A673 (cell line): ENCODE data around the gene TRRAP. TPM values are rescaled to one million over a fixed set of nuclear protein-coding genes. Genes with fewer than 3 reads are reported as not detected.
A peak's percentile ranks its signal among the peaks of the same experiment; 100 is the strongest.
"Not testable (repeated sequence)": the region's sequence is repeated elsewhere in the genome, so short reads cannot be mapped to it uniquely, and the experiment has no call there.

Source experiments
- BruUV-seq: library from RNA; stranded (reverse); fragments of 400-500 nt; replicated peaks from 2 replicates; lab custom pipeline; 2021; lab: Mats Ljungman, UMichigan
- CTCF ChIA-PET: fragments of 300-600 bp; sonication (Branson Sonifier 250); formaldehyde crosslinking; loops from one replicate; lab custom pipeline; 2022; ENCODE audit warnings: antibody characterized with exemption; lab: Charles Lee
- POLR2A ChIA-PET: fragments of 300-600 bp; sonication (Branson Sonifier 250); formaldehyde crosslinking; loops from one replicate; lab custom pipeline; 2022; ENCODE audit warnings: antibody characterized with exemption; ENCODE audit not compliant: low non-redundant PET; lab: Charles Lee
- DNase-seq: peaks from one replicate; pipeline ENCODE4 v3.0.0-alpha.2; 2015; ENCODE audit warnings: low spot score
- H3K27ac ChIP-seq: fragments of 200-600 bp; sonication (generic); 2 replicates; pipeline ENCODE4 v1.5.1; 2016; ENCODE audit warnings: mixed run types, low read depth, mild to moderate bottlenecking, mixed read lengths, antibody characterized with exemption, low read length; ENCODE audit not compliant: poor library complexity, severe bottlenecking
- H3K27me3 ChIP-seq: fragments of 200-600 bp; sonication (generic); replicated peaks from 2 replicates; pipeline ENCODE4 v1.6.1; 2017; ENCODE audit warnings: mixed run types, low read depth, mild to moderate bottlenecking, mixed read lengths, antibody characterized with exemption, low read length; ENCODE audit not compliant: insufficient read depth, poor library complexity
- H3K36me3 ChIP-seq: fragments of 200-600 bp; sonication (generic); 2 replicates; pipeline ENCODE4 v1.6.1; 2016; ENCODE audit warnings: mixed run types, mild to moderate bottlenecking, mixed read lengths, antibody characterized with exemption, low read length; ENCODE audit not compliant: insufficient read depth, poor library complexity, severe bottlenecking
- H3K4me1 ChIP-seq: fragments of 200-600 bp; sonication (generic); 2 replicates; pipeline ENCODE4 v1.6.1; 2017; ENCODE audit warnings: mixed run types, mild to moderate bottlenecking, mixed read lengths, antibody characterized with exemption, low read length; ENCODE audit not compliant: insufficient read depth, poor library complexity, severe bottlenecking
- H3K4me3 ChIP-seq: fragments of 200-600 bp; sonication (generic); 2 replicates; pipeline ENCODE4 v1.5.1; 2016; ENCODE audit warnings: low read depth, mixed run types, mild to moderate bottlenecking, mixed read lengths, low read length; ENCODE audit not compliant: poor library complexity, severe bottlenecking
- H3K9me3 ChIP-seq: fragments of 200-600 bp; sonication (generic); 2 replicates; pipeline ENCODE4 v1.6.1; 2016; ENCODE audit warnings: mixed run types, low read depth, mild to moderate bottlenecking, mixed read lengths, antibody characterized with exemption, low read length; ENCODE audit not compliant: poor library complexity, severe bottlenecking
- CTCF ChIP-seq: fragments of 300-800, 200-600 bp; sonication (generic); conservative IDR thresholded peaks from 2 replicates; pipeline ENCODE4 v1.5.1; 2017; ENCODE audit warnings: low read depth, mild to moderate bottlenecking, antibody characterized with exemption, low read length, moderate library complexity, mixed read lengths
- EZH2 ChIP-seq: fragments of 200-600 bp; sonication (generic); IDR thresholded peaks from 2 replicates; pipeline ENCODE4 v1.6.1; 2017; ENCODE audit warnings: borderline replicate concordance, low read depth, mild to moderate bottlenecking, mixed read lengths, antibody characterized with exemption, low read length; ENCODE audit not compliant: poor library complexity, severe bottlenecking
- intact Hi-C: fragments of 100-400 bp; cut with micrococcal nuclease; formaldehyde crosslinking; loops from one replicate; pipeline ENCODE4 v1.10.0; 2022; ENCODE audit not compliant: unreplicated experiment
- total RNA-seq: library from RNA; stranded (reverse); gene quantifications from 2 replicates; pipeline ENCODE4 v1.2.3, GENCODE V29; 2021

TRRAP gene
- total RNA-seq, 1 experiment from 2014 or later: 50.2 TPM

GRCh38 chr7:99042957-99043356, 164.6 kb downstream of the TRRAP start:
- Histone ChIP-seq H3K36me3 (peaks cover 38% of the 10 kb centered on the region), H3K4me3 (no peak overlapping the region), H3K27me3 (no peaks in the 10 kb centered on the region), H3K9me3 (no peaks in the 10 kb centered on the region), H3K27ac (no peak overlapping the region), H3K4me1 (peaks cover 13% of the 10 kb centered on the region)
- no TSS peak for BruUV-seq
- DNase-seq: peak; percentile 66
- ChIA-PET CTCF (no interaction called here), POLR2A (no interaction called here)
- intact Hi-C loops: no loop called here
- TF ChIP-seq EZH2 (no peak), CTCF (no peak)

- H3K27me3 ChIP-seq, BruUV-seq, POLR2A ChIA-PET, CTCF ChIA-PET, DNase-seq, H3K4me3 ChIP-seq, H3K27ac ChIP-seq, intact Hi-C loops, H3K9me3 ChIP-seq: not testable (repeated sequence)
- H3K4me1 ChIP-seq: peaks cover 13% of the 10 kb centered on the region
- peaks cover 26% of the 10 kb centered on the region for H3K36me3 ChIP-seq
Measured at GRCh38 chr7:99044858-99045257, 166.5 kb downstream of the TRRAP start.

GRCh38 chr7:99046262-99046661, 167.9 kb downstream of the TRRAP start:
- intact Hi-C loops, H3K4me3 ChIP-seq, CTCF ChIA-PET, H3K27ac ChIP-seq, H3K9me3 ChIP-seq, POLR2A ChIA-PET, DNase-seq, H3K27me3 ChIP-seq, BruUV-seq: not testable (repeated sequence)
- peaks cover 20% of the 10 kb centered on the region for H3K36me3 ChIP-seq
- peaks cover 13% of the 10 kb centered on the region for H3K4me1 ChIP-seq

- intact Hi-C loops: no loop called here
- TF ChIP-seq CTCF: no peak
- TF ChIP-seq EZH2: no peak
- ChIA-PET POLR2A (interaction anchor here (0.6 kb wide), 1 partner anchor 47 kb away, joined by 4 read pairs; no protein-coding TSS in a partner anchor), CTCF (no interaction called here)
- Histone ChIP-seq H3K4me1 (peaks cover 13% of the 10 kb centered on the region), H3K4me3 (no peak overlapping the region), H3K27me3 (no peaks in the 10 kb centered on the region), H3K9me3 (no peaks in the 10 kb centered on the region), H3K27ac (no peak overlapping the region), H3K36me3 (peaks cover 19% of the 10 kb centered on the region)
- DNase-seq: no peak
- no TSS peak for BruUV-seq
Measured at GRCh38 chr7:99046722-99047121, 168.4 kb downstream of the TRRAP start.
